AG10803 (cell line): ENCODE measurements around the gene MAGI3.
"Not testable (repeated sequence)": the region's sequence is repeated elsewhere in the genome, so short reads cannot be mapped to it uniquely, and the experiment has no call there.

ENCODE experiments used
- DNase-seq: peaks from one replicate; pipeline ENCODE4 v3.0.0; 2010; ENCODE audit warnings: low read depth
- H3K4me3 ChIP-seq: 2 replicates; pipeline ENCODE4 v1.5.1; 2011; ENCODE audit warnings: mild to moderate bottlenecking, low read length, control low read depth
- TF ChIP-seq, protein P1 (sequence below): conservative IDR thresholded peaks from 2 replicates; pipeline ENCODE4 v1.5.1; 2011; ENCODE audit warnings: mild to moderate bottlenecking, low read length, control low read depth, inconsistent platforms

MAGI3 gene

DNA sequence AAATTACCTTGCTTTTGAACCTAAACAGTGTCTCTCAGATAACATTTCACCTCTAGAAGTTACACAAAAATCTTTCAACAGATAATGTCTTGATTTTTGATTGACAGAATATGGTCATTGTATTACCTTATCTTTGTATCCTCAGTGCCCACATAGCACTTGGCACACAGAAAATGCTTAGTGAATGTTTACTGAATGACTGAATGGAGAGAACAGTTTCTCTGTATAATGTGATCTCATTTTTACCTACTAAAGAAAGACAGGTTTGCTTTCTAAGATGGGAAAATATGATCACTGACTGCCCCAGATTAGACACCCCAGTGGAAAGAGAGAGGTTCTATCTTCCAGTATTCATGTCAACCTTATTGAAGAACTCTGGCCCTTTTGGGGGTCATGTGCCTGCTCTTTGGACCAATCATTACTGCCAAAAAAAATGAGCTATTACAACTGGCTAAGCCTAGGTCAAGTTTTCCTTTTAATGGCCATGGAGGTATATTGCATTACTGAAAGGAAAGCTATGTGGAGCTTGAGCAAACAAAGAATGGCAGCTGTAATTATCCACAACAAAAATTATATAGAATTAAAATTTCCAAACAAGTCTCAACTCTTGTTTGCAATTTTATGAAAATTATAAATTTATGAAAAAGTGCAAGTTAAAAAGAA lies 117.4 kb downstream of the MAGI3 start:
- no peak for DNase-seq
- no peak overlapping the region for H3K4me3 ChIP-seq
- TF ChIP-seq, protein P1, sequence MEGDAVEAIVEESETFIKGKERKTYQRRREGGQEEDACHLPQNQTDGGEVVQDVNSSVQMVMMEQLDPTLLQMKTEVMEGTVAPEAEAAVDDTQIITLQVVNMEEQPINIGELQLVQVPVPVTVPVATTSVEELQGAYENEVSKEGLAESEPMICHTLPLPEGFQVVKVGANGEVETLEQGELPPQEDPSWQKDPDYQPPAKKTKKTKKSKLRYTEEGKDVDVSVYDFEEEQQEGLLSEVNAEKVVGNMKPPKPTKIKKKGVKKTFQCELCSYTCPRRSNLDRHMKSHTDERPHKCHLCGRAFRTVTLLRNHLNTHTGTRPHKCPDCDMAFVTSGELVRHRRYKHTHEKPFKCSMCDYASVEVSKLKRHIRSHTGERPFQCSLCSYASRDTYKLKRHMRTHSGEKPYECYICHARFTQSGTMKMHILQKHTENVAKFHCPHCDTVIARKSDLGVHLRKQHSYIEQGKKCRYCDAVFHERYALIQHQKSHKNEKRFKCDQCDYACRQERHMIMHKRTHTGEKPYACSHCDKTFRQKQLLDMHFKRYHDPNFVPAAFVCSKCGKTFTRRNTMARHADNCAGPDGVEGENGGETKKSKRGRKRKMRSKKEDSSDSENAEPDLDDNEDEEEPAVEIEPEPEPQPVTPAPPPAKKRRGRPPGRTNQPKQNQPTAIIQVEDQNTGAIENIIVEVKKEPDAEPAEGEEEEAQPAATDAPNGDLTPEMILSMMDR, result no peak

- no peak for DNase-seq
- no peak overlapping the region for H3K4me3 ChIP-seq
- TF ChIP-seq, protein P1, result no peak
Observed at GRCh38 chr1:113508364-113509164, 118.2 kb downstream of the MAGI3 start.

- DNase-seq, result not testable (repeated sequence)
Observed at GRCh38 chr1:113509766-113510165, 119.5 kb downstream of the MAGI3 start.

DNA sequence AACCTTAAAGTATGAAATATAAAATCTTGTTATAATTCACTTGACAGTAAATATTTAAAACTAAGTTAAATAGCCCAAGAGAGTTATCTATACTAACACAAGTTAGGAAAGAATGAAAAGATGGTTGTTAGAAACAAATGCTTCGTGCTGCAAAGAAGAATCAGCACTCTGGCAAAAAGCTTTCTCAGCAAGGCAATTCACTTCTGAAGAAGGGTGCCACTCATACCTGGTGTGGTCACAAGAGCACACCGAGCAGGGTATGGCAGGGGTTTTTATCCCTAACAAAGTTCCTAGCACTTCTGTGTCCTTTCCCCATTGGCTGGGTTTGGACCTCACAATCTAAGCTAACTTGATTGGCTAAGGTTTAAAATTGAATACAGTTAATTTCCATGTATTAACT lies 121.0 kb downstream of the MAGI3 start:
- TF ChIP-seq, protein P1, result no peak
- DNase-seq, result no peak
- H3K4me3 ChIP-seq, result no peak overlapping the region

More at GRCh38 chr1:113509766-113510165, 119.5 kb downstream of the MAGI3 start:
- not testable (repeated sequence) for H3K4me3 ChIP-seq

GRCh38 chr1:113515498-113515897 lies 125.2 kb downstream of the MAGI3 start:
- TF ChIP-seq, protein P1, result no peak
- no peak for DNase-seq

GRCh38 chr1:113517346-113517745 lies 127.0 kb downstream of the MAGI3 start:
- DNase-seq, result no peak
- no peak overlapping the region for H3K4me3 ChIP-seq
- TF ChIP-seq, protein P1, result no peak

More at GRCh38 chr1:113515498-113515897, 125.2 kb downstream of the MAGI3 start:
- no peak overlapping the region for H3K4me3 ChIP-seq

GRCh38 chr1:113517983-113518382 lies 127.7 kb downstream of the MAGI3 start:
- DNase-seq, result no peak
- TF ChIP-seq, protein P1, result no peak
- H3K4me3 ChIP-seq, result no peak overlapping the region
